ENCODE data around the gene GPR155.

DNA sequence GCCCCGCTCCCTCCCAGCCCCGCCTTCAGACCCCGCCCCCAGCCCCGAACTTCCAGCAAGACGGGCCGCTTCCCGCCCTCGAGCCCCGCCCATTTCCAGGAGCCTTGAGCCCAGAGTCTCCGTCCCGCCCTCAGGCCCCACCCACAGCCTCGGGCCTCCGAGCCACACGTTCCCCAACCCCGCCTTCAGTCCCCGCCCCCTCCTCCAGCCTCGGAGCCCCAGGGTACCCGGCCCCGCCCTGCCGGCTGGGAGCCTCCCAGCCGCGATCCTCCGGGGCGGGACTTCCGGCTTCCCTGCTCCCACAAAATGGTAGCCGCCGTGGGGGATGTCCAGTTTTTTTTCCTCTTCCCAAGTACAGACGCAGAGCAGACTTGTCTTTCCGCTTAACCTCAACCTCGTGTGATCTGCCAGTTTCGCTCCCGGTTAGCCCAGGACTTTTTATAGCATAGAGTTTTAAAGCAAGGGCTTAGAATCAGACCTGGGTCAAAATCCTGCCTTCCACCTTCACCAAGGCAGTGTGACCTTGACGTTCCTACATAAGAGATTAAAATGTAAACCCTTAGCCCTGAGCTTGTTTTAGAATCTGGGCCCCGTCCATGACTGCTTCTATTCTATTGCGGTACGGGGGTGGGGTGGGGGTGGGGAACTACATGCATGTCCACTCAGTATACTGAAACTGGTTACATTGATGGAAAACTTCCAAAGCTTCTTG lies 435 bp upstream of the GPR155 start:
- TF ChIP-seq, protein P1, sequence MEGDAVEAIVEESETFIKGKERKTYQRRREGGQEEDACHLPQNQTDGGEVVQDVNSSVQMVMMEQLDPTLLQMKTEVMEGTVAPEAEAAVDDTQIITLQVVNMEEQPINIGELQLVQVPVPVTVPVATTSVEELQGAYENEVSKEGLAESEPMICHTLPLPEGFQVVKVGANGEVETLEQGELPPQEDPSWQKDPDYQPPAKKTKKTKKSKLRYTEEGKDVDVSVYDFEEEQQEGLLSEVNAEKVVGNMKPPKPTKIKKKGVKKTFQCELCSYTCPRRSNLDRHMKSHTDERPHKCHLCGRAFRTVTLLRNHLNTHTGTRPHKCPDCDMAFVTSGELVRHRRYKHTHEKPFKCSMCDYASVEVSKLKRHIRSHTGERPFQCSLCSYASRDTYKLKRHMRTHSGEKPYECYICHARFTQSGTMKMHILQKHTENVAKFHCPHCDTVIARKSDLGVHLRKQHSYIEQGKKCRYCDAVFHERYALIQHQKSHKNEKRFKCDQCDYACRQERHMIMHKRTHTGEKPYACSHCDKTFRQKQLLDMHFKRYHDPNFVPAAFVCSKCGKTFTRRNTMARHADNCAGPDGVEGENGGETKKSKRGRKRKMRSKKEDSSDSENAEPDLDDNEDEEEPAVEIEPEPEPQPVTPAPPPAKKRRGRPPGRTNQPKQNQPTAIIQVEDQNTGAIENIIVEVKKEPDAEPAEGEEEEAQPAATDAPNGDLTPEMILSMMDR (IDR thresholded peaks at IDR 0.05 in 8 of 11, conservative IDR thresholded peaks at IDR 0.05 in 3 of 11), result peak in 1 of 11 experiments; percentile 20
- TF ChIP-seq POLR2A (IDR thresholded peaks at IDR 0.05) (no peak), POLR2AphosphoS5 (IDR thresholded peaks at IDR 0.05) (peak; percentile 83 to 85 (median 84))

All from spleen (tissue), 7 donors.